Endometrial microvascular endothelial cells (primary cell): ENCODE measurements around the gene RAB25. TPM values are rescaled to one million over a fixed set of nuclear protein-coding genes. Genes with fewer than 3 reads are reported as not detected.

Experiments
- in situ Hi-C: cut with HindIII; loops from 2 replicates; pipeline ENCODE4 v1.10.0; 2017; ENCODE audit warnings: low sequenced_read_pairs, low pct_unique_long_range_greater_than_20kb; ENCODE audit errors: inconsistent ontology term
- total RNA-seq: library from RNA; depleted of rRNA; stranded (reverse); fragments of >200 nt; gene quantifications from one replicate; pipeline ENCODE4 v1.2.3, GENCODE V29; 2015; ENCODE audit errors: inconsistent ontology term

RAB25 gene
- total RNA-seq, 1 donor from 2014 or later = not detected

- in situ Hi-C loops = no loop called here
These were observed 35.9 kb downstream of the RAB25 start for GRCh38 chr1:156096640-156097391.

GRCh38 chr1:156097499-156098178 lies 36.7 kb downstream of the RAB25 start:
- in situ Hi-C loops = no loop called here

- in situ Hi-C loops = no loop called here
These were observed 37.8 kb downstream of the RAB25 start for GRCh38 chr1:156098784-156099183.

GRCh38 chr1:156099282-156099681 lies 38.3 kb downstream of the RAB25 start:
- in situ Hi-C loops = no loop called here

- in situ Hi-C loops = no loop called here
These were observed 39.4 kb downstream of the RAB25 start for GRCh38 chr1:156100205-156100995.

- in situ Hi-C loops = no loop called here
These were observed 40.9 kb downstream of the RAB25 start for GRCh38 chr1:156101880-156102279.

DNA sequence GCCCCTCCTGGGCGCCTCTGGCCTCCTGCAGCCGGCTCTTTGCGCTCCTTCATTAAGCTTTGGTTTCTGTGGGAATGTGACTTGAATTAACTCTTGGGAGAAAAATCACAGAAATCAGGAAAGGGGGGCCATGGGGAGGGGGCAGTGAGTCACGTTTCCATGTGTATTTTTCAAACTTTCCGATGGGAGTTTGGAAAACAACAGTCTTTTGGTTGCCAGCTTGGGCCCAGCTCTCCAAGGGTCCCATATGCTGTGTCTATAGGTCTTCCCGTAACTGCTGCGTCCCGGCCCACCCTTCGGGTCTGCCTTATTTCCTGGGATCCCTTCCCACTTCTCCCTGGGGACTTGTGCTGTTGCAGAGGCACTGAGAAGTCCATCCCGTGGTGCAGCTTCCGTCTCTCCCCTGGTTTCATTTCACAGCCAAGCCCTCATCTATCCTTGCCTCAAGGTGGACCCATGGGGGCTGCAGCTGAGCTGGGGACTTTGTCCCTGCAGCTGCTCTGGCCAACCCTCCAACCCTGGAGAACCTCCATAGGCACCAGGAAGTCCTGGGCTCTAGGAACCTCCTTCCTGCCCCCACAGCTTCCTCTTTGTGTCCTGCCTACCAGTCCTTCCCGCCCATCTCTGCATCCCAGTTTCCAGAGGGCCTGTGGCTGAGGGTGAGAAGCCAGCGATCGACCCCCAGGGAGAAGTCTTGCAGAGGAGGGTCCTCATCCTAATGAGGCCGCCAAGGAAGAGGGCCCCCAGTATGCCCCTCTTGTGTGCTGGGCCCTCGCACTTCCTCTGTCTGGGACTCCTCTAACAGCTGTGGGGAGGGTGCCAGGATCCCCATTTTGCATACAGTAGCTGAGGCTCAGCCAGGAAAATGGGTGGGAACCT lies 41.9 kb downstream of the RAB25 start:
- in situ Hi-C loops = no loop called here

DNA sequence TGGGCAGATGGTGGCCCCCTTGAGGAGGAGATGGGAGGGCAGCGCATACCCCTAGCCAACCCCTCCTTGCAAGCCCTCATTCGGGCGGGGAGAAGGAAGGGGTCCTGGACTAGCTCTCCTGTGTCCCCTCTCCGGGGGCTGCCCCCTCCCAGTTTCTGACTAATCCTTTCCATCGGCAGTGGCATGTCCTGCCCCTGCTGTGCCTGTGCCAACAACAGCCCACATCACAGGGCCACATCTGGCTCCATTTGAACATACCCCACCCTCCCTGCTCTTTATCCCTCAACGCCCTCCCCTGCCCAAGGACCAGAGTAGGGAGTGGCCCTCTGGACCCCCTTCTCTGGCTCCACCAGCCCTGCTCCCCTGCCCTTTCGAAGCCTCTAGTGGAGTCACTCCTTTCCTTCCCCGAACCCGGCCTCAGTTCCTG lies 42.6 kb downstream of the RAB25 start:
- in situ Hi-C loops = no loop called here

GRCh38 chr1:156104065-156104810 lies 43.3 kb downstream of the RAB25 start:
- in situ Hi-C loops = no loop called here

DNA sequence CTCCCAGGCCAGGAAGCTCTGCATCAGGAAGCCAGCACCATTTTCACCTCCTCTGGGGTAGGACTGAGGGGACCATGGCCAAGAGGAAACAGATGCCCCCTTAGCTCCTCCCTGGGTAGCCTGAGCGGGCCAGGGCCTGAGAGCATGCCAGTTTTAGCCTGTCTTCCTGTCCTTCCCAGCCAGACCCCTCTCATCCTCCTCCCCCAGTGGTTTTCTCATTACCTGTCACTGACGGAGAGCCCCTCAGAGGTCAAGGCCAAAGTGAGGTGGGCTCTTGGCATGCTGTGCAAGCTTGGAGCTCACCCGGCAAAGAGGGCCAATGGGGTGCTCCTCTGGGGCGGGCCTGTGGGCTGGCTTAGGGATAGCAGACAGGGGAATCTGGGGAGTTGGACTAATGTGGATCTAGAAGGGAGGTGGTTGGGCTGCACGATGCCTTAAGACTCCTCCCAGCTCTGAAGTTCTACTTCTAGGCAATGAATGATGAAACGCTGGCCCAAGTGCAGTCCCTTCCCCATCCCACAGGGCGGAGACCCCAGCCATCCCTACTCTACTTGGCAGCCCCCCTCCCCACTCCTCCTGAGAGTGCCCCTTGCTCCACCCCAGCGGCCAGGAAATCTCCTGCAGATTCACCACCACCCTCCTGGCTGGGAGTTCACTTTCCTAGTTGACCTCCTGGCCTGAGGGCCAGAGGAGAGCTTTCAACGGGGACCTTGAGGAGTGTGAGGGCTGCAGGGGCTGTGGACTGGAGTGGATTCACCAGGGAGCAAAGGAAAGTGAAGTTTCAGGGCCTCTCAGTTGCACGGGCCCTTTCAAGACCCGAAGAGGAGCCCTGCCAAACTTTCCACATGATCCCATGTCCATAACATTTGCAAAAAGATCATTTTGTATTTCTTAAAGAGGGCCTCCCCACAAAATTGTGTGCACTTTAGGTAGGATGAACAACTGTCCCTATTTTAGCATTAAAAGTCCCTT lies 44.2 kb downstream of the RAB25 start:
- in situ Hi-C loops = no loop called here

GRCh38 chr1:156106624-156107488 lies 45.9 kb downstream of the RAB25 start:
- in situ Hi-C loops = no loop called here

DNA sequence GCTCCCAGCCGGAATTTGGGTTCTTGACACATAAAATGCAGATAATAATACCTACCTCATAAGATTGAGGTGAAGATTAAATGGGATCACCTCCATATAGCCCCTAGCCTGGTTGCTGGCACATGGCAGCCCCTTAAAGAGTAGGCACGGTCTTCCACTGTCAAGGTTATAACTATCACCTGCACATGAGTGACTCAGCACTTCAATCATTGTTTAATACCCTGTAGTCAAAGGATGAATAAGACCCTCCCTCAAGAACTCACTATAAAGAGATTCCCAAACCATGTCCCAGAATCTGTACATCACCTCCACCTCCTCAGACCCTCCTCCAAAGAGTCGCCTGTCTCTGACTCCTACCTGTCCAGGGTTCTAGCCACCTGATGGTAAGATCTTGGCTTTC lies 47.1 kb downstream of the RAB25 start:
- in situ Hi-C loops = no loop called here

- in situ Hi-C loops = no loop called here
These were observed 47.8 kb downstream of the RAB25 start for GRCh38 chr1:156108664-156109241.

DNA sequence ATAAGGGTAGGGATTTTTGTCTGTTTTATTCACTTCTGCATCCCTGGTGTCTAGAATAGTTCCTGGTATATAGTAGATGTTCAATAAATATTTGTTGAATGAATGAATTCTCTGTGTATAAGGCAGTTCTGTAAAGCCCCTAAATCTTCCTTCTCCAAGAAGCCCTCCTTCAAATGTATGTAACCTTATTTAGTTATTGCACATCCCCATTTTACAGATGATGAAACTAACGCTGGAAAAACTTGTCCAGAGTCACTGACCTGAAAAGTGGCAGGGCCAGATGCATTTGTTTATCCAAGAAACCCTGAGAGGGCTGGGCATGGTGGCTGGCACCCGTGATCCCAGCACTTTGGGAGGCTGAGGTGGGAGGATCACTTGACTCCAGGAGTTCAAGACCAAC lies 49.3 kb downstream of the RAB25 start:
- in situ Hi-C loops = no loop called here

DNA sequence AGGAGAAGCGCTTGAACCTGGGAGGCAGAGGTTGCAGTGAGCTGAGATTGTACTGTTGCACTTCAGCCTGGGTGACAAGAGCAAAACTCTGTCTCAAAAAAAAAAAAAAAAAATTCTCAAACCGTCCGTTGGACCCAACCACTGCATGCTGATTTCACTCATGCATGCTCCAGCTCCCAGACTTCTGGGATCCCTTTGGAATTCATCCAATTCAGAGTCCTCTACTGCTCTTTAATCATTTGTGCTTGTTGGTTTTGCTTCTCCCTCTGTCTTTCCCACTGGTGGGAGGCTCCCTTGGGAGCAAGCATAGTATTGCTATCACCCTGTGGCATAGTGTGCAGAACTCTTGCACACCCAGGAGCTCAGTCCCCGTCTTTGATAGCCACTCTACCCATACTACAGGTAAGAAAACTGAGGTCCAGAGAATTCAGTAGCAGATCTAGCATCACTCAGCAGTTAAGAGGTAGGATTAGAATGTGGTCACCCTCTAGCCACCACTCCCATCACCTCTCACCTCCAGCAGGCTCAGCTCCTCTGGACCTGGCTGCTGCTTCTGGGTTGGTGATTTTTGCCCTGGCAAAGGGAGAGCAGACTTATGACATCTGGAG lies 50.5 kb downstream of the RAB25 start:
- in situ Hi-C loops = no loop called here
